Lung (tissue), 13 donors: ENCODE results near the gene COMMD1. TPM values are rescaled to one million over a fixed set of nuclear protein-coding genes. Genes with fewer than 3 reads are reported as not detected.

Experiments used
- ATAC-seq: fragments of 200-7000 bp; cut with Tn5 transposase; one replicate; pipeline ENCODE4 v1.9.1; 2020; ENCODE audit warnings: moderate number of reproducible peaks; ENCODE audit not compliant: insufficient read depth, low FRiP score
- DNase-seq, 3 donors: peaks; one replicate each; pipeline ENCODE4 v3.0.0-alpha.2; 2013 to 2017
- H3K27ac ChIP-seq, 2 donors: one replicate each; pipeline ENCODE4 v1.5.1; 2013; ENCODE audit warnings: mild to moderate bottlenecking in 2 of 2, moderate library complexity in 2 of 2, control low read depth in 1 of 2, inconsistent platforms in 1 of 2, low read depth in 1 of 2, low read length in 1 of 2
- H3K27me3 ChIP-seq, 3 donors: one replicate each; pipeline ENCODE4 v1.5.1; 2013; ENCODE audit warnings: low read length in 2 of 3; ENCODE audit not compliant: control insufficient read depth in 3 of 3, insufficient read depth in 3 of 3
- H3K36me3 ChIP-seq, 4 donors: one replicate each; pipeline ENCODE4 v1.5.1; 2013; ENCODE audit warnings: low read length in 4 of 4, mild to moderate bottlenecking in 1 of 4, moderate library complexity in 1 of 4; ENCODE audit not compliant: control insufficient read depth in 4 of 4, insufficient read depth in 4 of 4
- H3K4me1 ChIP-seq, 5 donors: one replicate each; pipeline ENCODE4 v1.5.1; 2013; ENCODE audit warnings: low read length in 5 of 5, mild to moderate bottlenecking in 2 of 5, moderate library complexity in 1 of 5; ENCODE audit not compliant: control insufficient read depth in 5 of 5, insufficient read depth in 5 of 5
- H3K4me3 ChIP-seq: one replicate; pipeline ENCODE4 v1.5.1; 2013; ENCODE audit warnings: mild to moderate bottlenecking, control low read depth, moderate library complexity
- H3K9ac ChIP-seq, 2 donors: one replicate each; pipeline ENCODE4 v1.5.1; 2013; ENCODE audit warnings: low read length in 2 of 2, control low read depth in 1 of 2; ENCODE audit not compliant: insufficient read depth in 1 of 2
- H3K9me3 ChIP-seq, 4 donors: one replicate each; pipeline ENCODE4 v1.5.1; 2013; ENCODE audit warnings: low read length in 3 of 4, mild to moderate bottlenecking in 1 of 4, moderate library complexity in 1 of 4; ENCODE audit not compliant: control insufficient read depth in 4 of 4, insufficient read depth in 3 of 4
- CTCF ChIP-seq: IDR thresholded peaks from 2 replicates; pipeline ENCODE4 v1.5.1; 2012; ENCODE audit warnings: mild to moderate bottlenecking; ENCODE audit errors: control extremely low read depth, extremely low read depth
- WGBS, 2 donors: extraction: QIAGEN DNeasy Blood & Tissue Kit; methylation state at CpG; one replicate each; pipeline ENCODE4 v1.1.7; 2013; 5-methylcytosine and 5-hydroxymethylcytosine counted together
- polyA plus RNA-seq, 2 donors: library from polyadenylated mRNA; stranded (reverse); fragments of 200-250 nt; gene quantifications; one replicate each; pipeline ENCODE4 v1.2.1, GENCODE V29; 2013
- small RNA-seq: library from RNA; depleted of rRNA; stranded (forward); fragments of <200 nt; gene quantifications from one replicate; pipeline ENCODE3, GENCODE V24; 2014; ENCODE audit warnings: low replicate concordance
- total RNA-seq, 2 donors: library from RNA; depleted of rRNA in 1 of 2; stranded (reverse); fragments of >200 nt in 1 of 2; gene quantifications; one replicate each; pipeline ENCODE4 v1.2.1, GENCODE V29; 2014 to 2021
- donor health status: control.
- donor health status: control.
- donor health status: Bipolar disorder and iron deficiency.
- donor health status: healthy.
- donor health status: DM: yes; HTN: yes; CAD: no.

The COMMD1 gene
- total and polyA plus RNA-seq, 4 donors = 31.0 to 41.7 (median 35.2) TPM

- no peak for TF ChIP-seq CTCF
Measured at GRCh38 chr2:62184512-62185230, 279.2 kb downstream of the COMMD1 start.

More at GRCh38 chr2:62184512-62185230, 279.2 kb downstream of the COMMD1 start:
- ATAC-seq = no peak
- H3K9me3 ChIP-seq = no peaks in the 10 kb centered on the region
- no peaks in the 10 kb centered on the region for H3K36me3 ChIP-seq
- no peak overlapping the region for H3K4me3 ChIP-seq
- no peaks in the 10 kb centered on the region for H3K27me3 ChIP-seq
- H3K4me1 ChIP-seq = peaks cover 4 to 43% (median 16%) of the 10 kb centered on the region in 5 donors
- 83 to 85% methylated on average over 3 of the region's 3 CpGs for WGBS, 2 donors
- DNase-seq = peak; percentile 59 to 86 (median 84)
- H3K9ac ChIP-seq = no peak overlapping the region
- H3K27ac ChIP-seq = no peak overlapping the region

Small RNAs within 50 kb of the gene (small RNA-seq; reads per million reads assigned to genes)
- not detected for gene RF00019

Other genes with a start within 250 kb of the COMMD1 start
- 10 to 100 TPM in 1 of 2 donors, 1 to 10 TPM in 1; 3.7 to 11.1 TPM for gene FAM161A, start 51.6 kb upstream of the COMMD1 start, total RNA-seq
- 1 to 10 TPM in 1 of 2 donors, under 1 TPM in 1; 0.94 to 2.6 TPM for gene FAM161A, start 51.6 kb upstream of the COMMD1 start, polyA plus RNA-seq
- 100 to 1,000 TPM; 101 to 120 TPM for gene CCT4, start 17.0 kb upstream of the COMMD1 start, total RNA-seq
- 10 to 100 TPM; 48.3 to 84.3 TPM for gene CCT4, start 17.0 kb upstream of the COMMD1 start, polyA plus RNA-seq